NCI-H345 treated with DMSO at 0.1 percent for 48 hours (cell line): Measurements from ENCODE around the gene USP4.
"Not testable (repeated sequence)": the region's sequence is repeated elsewhere in the genome, so short reads cannot be mapped to it uniquely, and the experiment has no call there.

Experiments used
- DNase-seq: peaks from one replicate; lab custom pipeline; 2025; ENCODE audit not compliant: unreplicated experiment; lab: John Stamatoyannopoulos, UW

The USP4 gene

DNA sequence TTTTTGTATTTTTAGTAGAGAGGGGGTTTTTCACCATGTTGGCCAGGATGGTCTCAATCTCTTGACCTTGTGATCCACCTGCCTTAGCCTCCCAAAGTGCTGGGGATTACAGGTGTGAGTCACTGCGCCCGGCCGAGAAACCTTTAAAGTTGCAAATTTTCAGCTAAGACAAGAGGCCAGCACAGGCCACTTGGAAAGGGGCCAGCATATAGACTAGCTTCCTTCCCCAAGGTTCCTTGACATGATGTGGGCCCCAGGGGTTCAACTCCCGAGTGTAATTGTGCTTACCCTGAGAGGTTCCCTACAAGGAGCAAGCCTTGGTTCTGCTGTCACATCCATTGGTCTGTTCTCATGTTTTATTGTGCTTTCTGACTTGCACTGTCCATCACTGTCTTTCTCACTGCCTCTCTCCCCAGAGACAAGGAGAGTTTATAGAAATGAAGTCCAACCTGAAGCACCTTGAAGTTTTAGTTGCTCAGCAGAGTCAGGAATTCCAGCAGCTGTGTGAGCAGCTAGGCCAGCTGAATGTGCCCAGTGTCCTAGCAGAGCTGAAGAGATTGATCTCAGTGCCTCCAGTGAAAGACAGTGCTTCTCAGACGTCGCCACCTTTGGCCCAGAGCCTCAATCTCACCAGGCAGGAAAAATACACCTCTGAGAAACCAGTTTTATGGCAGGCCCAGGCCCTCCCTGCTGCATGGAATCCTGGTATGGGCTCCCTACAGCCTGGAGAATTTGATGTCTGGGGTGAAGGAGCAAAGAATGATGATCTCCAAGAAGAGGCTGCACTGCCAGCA is 83.9 kb downstream of the USP4 start:
- no peak for DNase-seq

DNA sequence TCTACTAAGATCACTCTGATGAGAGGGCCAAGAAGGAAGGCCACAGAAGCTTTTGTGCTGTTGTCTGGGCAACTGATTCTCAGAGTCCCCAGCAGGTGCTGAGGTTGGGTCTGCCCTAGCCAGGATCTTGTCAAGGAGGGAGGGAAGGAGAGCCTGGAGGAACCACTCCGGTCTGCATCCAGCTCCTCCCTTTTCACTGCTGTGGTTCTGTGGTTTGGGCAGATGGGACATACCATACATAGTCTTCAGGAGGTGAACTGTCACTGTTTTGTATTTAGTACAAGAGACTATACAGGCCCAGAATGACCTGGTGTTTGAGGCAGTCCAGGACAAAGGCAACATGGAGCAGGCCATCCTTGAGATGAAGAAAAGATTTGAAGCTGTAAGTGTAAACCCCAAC is 84.7 kb downstream of the USP4 start:
- no peak for DNase-seq

GRCh38 chr3:49253512-49253911 is 86.3 kb downstream of the USP4 start:
- no peak for DNase-seq

GRCh38 chr3:49248840-49249227 is 91.0 kb downstream of the USP4 start:
- DNase-seq, result no peak

DNA sequence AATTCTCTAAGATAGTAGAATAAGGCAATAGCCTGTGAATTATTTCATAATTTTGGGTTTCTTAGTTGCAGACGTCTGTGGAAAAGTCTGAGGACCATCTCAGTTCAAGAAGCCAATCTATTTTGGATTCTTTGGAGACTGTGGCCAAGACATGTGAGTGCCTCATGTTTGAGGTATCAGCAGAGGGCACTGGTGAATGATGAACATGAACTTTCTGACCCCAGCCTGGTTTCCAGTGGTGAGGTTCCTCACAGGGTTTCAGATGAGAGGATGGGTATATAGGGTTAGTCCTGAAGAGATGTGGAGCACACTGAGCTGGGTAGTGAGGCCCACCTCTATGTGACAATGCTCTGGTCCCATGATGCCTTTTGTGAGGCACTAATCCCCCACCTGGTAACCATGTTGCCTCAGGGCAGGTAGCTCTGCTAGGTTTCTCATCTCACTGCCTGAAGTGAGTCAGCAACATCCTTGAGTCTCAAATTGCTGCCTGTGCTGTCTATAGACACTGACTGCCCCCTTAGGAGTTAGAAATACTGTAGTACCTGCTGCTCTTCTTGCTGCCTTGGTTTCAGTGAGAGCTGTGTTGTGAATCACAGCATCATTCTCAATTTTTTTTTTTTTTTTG is 95.2 kb downstream of the USP4 start:
- DNase-seq, result no peak

DNA sequence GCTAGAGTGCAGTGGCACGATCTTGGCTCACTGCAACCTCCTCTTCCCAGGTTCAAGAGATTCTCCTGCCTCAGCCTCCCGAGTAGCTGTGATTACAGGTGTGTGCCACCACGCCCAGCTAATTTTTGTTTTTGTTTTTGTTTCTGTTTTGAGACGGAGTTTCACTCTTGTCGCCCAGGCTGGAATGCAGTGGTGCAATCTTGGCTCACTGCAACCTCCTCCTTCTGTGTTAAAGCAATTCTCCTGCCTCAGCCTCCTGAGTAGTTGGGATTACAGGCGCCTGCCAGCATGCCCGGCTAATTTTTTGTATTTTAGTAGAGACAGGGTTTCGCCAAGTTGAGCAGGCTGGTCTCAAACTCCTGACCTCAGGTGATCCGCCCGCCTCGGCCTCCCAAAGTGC is 99.8 kb downstream of the USP4 start:
- DNase-seq, result not testable (repeated sequence)

- DNase-seq, result no peak
Observed at GRCh38 chr3:49238274-49239127, 101.4 kb downstream of the USP4 start.

DNA sequence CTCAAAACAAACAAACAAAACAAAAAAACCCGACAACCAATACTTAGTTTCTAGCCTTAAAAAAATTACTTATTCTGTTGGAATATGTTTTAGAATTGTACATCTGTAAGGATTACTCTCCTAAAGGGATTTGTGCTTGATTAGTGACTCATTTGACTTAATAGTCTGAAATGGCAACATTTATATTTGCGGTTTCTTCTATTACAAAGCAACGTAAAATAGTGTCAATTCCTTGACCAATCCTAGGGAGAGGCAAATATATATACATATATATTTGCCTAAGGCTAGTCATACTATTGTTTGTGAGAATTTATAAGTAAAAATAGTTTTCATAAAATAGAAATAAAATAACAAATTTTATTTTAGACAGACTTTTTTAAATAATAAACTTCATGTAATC is 102.5 kb downstream of the USP4 start:
- DNase-seq, result no peak

- no peak for DNase-seq
Observed at GRCh38 chr3:49236226-49236625, 103.6 kb downstream of the USP4 start.

DNA sequence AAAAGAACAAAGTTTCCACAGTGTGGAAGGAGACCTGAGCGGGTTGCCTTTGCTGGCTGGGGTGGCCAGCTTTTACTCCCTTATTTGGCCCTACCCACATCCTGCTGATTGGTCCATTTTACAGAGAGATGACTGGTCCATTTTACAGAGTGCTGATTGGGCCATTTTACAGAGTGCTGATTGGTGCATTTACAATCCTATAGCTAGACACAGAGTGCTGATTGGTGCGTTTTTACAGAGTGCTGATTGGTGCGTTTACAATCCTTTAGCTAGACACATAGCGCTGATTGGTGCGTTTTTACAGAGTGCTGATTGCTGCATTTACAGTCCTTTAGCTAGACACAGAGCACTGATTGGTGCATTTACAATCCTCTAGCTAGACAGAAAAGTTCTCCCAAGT is 111.0 kb downstream of the USP4 start:
- DNase-seq, result not testable (repeated sequence)
